Anterior cingulate cortex (tissue), 58 donors: ENCODE data around the gene LIPC.

Experiments used
- DNase-seq, 58 donors: peaks; one replicate each; lab custom pipeline; 2025; lab: John Stamatoyannopoulos, UW

The LIPC gene

GRCh38 chr15:58433597-58434333 is 2.0 kb downstream of the LIPC start:
- peak in 18 of 58 donors; percentile 6 to 64 (median 26) for DNase-seq

DNA sequence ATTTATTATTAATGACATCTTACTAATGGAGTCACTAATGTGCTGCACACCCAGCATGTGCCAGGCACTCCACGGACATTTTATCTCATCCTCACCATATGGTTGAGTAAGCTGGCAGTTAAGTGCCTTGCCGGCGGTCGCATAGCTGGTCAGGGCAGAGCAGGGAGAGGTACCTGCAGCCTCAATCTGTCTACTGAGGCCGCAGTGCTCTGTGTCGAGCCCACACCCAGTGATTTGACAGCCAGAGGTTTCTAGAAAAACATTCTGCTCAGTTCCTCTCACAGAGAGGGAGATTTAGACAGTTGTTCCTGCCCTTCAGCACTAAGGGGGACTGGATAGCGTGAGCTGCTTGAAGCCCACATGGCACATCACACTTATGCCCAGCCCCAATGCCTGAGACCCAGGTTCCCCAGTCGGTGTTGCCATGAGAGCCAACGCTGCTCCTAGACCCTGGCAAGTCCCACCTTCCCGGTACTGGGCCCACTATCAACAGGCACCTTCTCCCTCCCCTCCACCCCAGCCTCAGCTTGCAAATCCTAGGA is 2.6 kb downstream of the LIPC start:
- DNase-seq = no peak

DNA sequence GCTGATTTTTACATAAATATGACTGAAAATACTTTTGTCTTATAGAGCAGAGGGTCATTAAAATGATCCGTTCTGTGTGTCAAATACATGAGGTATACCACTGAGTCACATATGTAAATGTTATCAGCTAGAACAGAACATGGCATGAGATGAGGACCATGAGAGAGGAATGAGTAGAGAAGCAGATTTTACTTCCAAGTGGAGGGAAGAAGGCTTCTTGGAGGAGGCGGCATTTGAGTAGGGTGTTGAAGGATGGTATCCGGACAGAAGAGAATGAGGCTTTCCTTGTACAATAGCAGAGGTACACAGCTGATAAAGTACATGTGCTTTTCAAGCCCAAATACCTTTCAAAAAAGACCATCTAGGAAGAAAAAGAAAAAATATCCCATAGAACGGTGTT is 4.8 kb downstream of the LIPC start:
- no peak for DNase-seq

DNA sequence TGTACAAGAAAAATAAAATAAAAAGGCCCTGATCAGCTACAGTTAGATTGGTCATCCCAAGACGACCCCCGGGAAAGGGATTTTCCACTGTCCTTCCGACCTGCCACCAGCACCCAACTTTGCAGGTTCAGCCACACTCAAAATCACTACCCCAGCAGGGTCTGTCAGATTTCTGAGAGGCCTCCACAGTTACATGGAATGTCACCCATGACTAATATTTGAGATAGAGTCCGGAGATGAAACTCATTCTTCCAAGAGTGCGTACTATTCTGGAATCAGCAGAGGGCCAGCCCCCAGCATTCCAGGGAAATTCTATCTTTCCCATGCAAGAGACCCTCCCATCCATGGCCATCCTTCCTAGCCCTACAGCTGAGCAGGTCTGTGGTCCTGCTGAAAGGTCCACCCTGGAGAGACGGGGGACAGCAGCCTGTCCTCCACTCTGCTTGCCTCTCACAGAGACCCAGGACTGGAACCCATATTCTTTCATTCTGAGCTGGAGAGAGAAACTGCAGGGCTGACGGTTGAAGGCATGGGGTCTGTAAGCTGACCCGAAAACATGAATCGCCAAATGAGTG is 5.8 kb downstream of the LIPC start:
- no peak for DNase-seq

- DNase-seq = no peak
Measured at GRCh38 chr15:58438111-58438510, 6.3 kb downstream of the LIPC start.

- DNase-seq = no peak
Measured at GRCh38 chr15:58438956-58439355, 7.2 kb downstream of the LIPC start.

- no peak for DNase-seq
Measured at GRCh38 chr15:58440158-58440910, 8.5 kb downstream of the LIPC start.

GRCh38 chr15:58440922-58441321 is 9.1 kb downstream of the LIPC start:
- DNase-seq = no peak

- no peak for DNase-seq
Measured at GRCh38 chr15:58441376-58442070, 9.7 kb downstream of the LIPC start.

- no peak for DNase-seq
Measured at GRCh38 chr15:58442122-58442521, 10.3 kb downstream of the LIPC start.

GRCh38 chr15:58443308-58443707 is 11.5 kb downstream of the LIPC start:
- DNase-seq = no peak

DNA sequence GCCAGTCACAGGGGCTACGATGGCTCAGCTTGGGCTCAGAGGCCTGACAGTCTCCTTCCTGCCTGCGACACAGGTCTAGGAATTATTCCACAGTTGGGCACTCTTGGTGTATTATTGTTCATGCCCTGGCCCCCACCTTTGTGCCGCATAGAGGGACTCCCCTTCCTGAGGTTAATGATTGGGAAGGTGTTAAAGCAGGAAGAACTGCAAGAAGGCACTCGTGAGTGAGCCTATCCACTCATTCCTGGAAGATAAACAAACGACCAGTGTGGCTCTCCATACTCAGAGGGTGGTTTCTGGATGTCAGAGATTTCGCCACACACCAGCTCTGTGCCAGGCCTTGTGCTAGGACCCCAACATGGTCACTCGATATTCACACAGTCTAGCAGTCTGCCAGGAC is 12.3 kb downstream of the LIPC start:
- no peak for DNase-seq

GRCh38 chr15:58444658-58445332 is 13.0 kb downstream of the LIPC start:
- no peak for DNase-seq

GRCh38 chr15:58445865-58446264 is 14.1 kb downstream of the LIPC start:
- no peak for DNase-seq

- DNase-seq = no peak
Measured at GRCh38 chr15:58446521-58446920, 14.7 kb downstream of the LIPC start.

DNA sequence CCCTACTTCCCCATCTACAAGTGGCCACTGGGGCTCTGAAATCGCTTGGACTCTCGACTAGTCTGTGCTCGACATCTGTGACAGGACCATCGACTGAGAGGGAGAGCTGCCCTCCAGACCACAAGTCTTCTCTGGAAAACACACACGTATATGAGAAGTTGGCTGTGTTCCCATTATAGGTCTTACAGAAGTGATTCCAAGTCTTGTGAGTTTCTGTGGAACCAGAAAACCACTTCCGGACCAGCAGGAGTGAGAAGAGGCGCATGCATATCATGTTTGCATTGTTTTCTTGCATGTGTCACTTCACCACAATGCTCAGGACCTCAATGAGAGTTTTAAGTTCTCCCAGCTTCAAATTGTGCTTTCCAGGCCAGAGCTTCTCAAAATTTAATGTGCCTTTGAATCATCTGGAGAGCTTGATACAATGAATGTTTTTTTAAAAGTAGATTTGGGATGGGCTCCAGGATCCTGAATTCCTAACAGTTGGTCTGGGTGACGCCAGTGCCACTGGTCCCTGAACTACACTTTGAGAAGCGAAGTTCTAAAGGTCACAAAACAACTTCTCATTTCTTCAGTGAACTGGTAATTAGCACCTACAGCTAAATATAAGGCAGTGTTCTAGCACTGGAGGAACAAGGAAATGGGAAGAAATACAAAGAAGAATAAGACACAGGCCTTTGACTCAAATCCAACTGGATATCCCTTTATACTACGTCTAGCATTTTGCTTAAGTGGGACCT is 15.7 kb downstream of the LIPC start:
- no peak for DNase-seq

GRCh38 chr15:58448331-58448730 is 16.5 kb downstream of the LIPC start:
- no peak for DNase-seq

- DNase-seq = no peak
Measured at GRCh38 chr15:58448906-58449305, 17.1 kb downstream of the LIPC start.

DNA sequence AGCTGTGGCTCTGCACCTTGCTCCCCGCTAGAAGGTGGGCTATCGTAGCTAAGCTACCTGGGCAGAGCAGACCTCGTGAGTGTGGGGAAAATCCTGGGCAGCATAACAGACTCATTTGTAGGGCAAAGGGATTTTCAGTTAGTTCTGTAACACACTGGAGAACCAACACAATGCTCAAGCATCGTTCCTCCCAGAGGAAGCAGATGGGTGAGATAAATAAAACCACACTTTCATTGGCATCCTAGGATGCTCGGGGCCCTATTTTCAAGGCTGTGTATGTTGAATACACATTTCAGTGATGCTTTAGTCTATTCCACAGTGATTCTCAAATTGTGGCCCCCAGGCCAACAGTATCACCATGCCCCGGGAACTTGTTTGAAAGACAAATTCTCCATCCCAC is 20.0 kb downstream of the LIPC start:
- no peak for DNase-seq

DNA sequence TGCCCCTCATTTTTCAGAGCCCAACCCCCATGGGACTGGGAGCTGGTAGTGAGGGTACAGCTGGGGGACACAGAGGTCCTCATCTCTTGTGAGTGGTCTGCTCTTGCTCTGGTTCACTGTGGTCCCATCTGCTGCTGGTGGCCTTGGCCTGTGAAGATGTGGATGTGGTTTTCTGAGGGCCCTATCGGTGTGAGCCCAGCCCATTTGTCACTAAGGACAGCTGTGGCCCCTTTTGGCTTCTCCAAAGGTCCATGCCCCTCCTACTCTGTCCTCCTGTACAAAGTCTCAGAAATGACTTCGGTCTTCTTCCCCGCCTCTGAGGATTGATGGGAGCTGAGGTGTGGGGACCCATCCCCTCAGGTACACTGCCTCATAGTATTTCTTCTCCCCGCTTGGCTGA is 21.0 kb downstream of the LIPC start:
- no peak for DNase-seq
